IMR-90 (cell line): ENCODE measurements around the gene EEPD1. TPM values are rescaled to one million over a fixed set of nuclear protein-coding genes. Genes with fewer than 3 reads are reported as not detected.

Experiments used
- ATAC-seq: fragments of 200-7000 bp; cut with Tn5 transposase; 2 replicates; pipeline ENCODE4 v1.9.1; 2020; ENCODE audit warnings: low read depth, mild to moderate bottlenecking, moderate library complexity
- BruUV-seq: library from RNA; stranded (reverse); fragments of 400-500 nt; replicated peaks from 2 replicates; lab custom pipeline; 2021; lab: Mats Ljungman, UMichigan
- CTCF ChIA-PET: fragments of 300-600 bp; formaldehyde crosslinking; extraction: SDS; loops from one replicate; lab custom pipeline; 2021; ENCODE audit warnings: antibody characterized with exemption; lab: Yijun Ruan, JAX
- POLR2A ChIA-PET: fragments of 300-600 bp; sonication (Branson Sonifier 250); formaldehyde crosslinking; loops from one replicate; lab custom pipeline; 2022; ENCODE audit warnings: antibody characterized with exemption; ENCODE audit not compliant: unreplicated experiment; lab: Charles Lee
- DNase-seq: peaks from one replicate; pipeline ENCODE4 v3.0.0; 2013
- H2AFZ ChIP-seq: replicated peaks from 2 replicates; pipeline ENCODE3; 2013; ENCODE audit warnings: low read length, mild to moderate bottlenecking; ENCODE audit not compliant: poor library complexity
- H2AK5ac ChIP-seq: 2 replicates; pipeline ENCODE4 v1.6.1; 2013; ENCODE audit warnings: low read depth, low read length, inconsistent platforms
- H2AK9ac ChIP-seq: replicated peaks from 2 replicates; pipeline ENCODE3; 2013; ENCODE audit warnings: mild to moderate bottlenecking, low read depth, low read length, moderate library complexity; ENCODE audit not compliant: poor library complexity
- H2BK120ac ChIP-seq: 2 replicates; pipeline ENCODE4 v1.6.1; 2013; ENCODE audit warnings: low read depth, low read length, inconsistent platforms
- H2BK15ac ChIP-seq: 3 replicates; pipeline ENCODE4 v1.6.1; 2013; ENCODE audit warnings: low read depth, low read length, inconsistent platforms
- H2BK20ac ChIP-seq: 2 replicates; pipeline ENCODE4 v1.6.1; 2013; ENCODE audit warnings: low read depth, mild to moderate bottlenecking, inconsistent platforms, low read length, moderate library complexity
- H2BK5ac ChIP-seq: 2 replicates; pipeline ENCODE4 v1.6.1; 2013; ENCODE audit warnings: mild to moderate bottlenecking, low read depth, low read length, inconsistent platforms; ENCODE audit not compliant: poor library complexity, severe bottlenecking
- H3K14ac ChIP-seq: replicated peaks from 2 replicates; pipeline ENCODE4 v1.6.1; 2013; ENCODE audit warnings: low read depth, low read length, inconsistent platforms
- H3K18ac ChIP-seq: 2 replicates; pipeline ENCODE4 v1.6.1; 2013; ENCODE audit warnings: low read depth, low read length, control low read depth
- H3K23ac ChIP-seq: 2 replicates; pipeline ENCODE4 v1.6.1; 2013; ENCODE audit warnings: low read depth, low read length, inconsistent platforms
- H3K27ac ChIP-seq: 2 replicates; pipeline ENCODE4 v1.5.1; 2013; ENCODE audit warnings: mild to moderate bottlenecking, control low read depth, low read length; ENCODE audit not compliant: insufficient read depth
- H3K27me3 ChIP-seq: 2 replicates; pipeline ENCODE4 v1.6.1; 2013; ENCODE audit warnings: low read length; ENCODE audit not compliant: control insufficient read depth, insufficient read depth
- H3K36me3 ChIP-seq: 2 replicates; pipeline ENCODE4 v1.6.1; 2013; ENCODE audit warnings: low read length, mixed read lengths; ENCODE audit not compliant: control insufficient read depth, insufficient read depth
- H3K4ac ChIP-seq: 2 replicates; pipeline ENCODE4 v1.6.1; 2013; ENCODE audit warnings: low read depth, low read length, inconsistent platforms
- H3K4me1 ChIP-seq: 2 replicates; pipeline ENCODE4 v1.6.1; 2013; ENCODE audit warnings: low read length, mixed read lengths; ENCODE audit not compliant: control insufficient read depth, insufficient read depth
- H3K4me2 ChIP-seq: 2 replicates; pipeline ENCODE4 v1.6.1; 2013; ENCODE audit warnings: low read depth, mild to moderate bottlenecking, control low read depth, low read length, moderate library complexity
- H3K4me3 ChIP-seq: 2 replicates; pipeline ENCODE4 v1.5.1; 2013; ENCODE audit warnings: low read depth, mild to moderate bottlenecking, control low read depth, low read length, moderate library complexity; ENCODE audit not compliant: insufficient read depth
- H3K56ac ChIP-seq: 2 replicates; pipeline ENCODE4 v1.6.1; 2013; ENCODE audit warnings: low read length, inconsistent platforms; ENCODE audit not compliant: insufficient read depth; ENCODE audit errors: extremely low read depth
- H3K79me1 ChIP-seq, 2 experiments: 2 replicates each; pipeline ENCODE4 v1.6.1; 2013; ENCODE audit warnings: low read length in 2 of 2, inconsistent platforms in 1 of 2, low read depth in 1 of 2
- H3K9ac ChIP-seq: 2 replicates; pipeline ENCODE4 v1.6.1; 2013; ENCODE audit warnings: low read depth, low read length, control low read depth
- H3K9me1 ChIP-seq: 2 replicates; pipeline ENCODE4 v1.6.1; 2013; ENCODE audit warnings: low read length, inconsistent platforms; ENCODE audit not compliant: insufficient read depth
- H3K9me3 ChIP-seq: 2 replicates; pipeline ENCODE4 v1.6.1; 2013; ENCODE audit warnings: low read length; ENCODE audit not compliant: control insufficient read depth, insufficient read depth
- H4K20me1 ChIP-seq: 2 replicates; pipeline ENCODE4 v1.6.1; 2013; ENCODE audit warnings: low read length, inconsistent platforms; ENCODE audit not compliant: insufficient read depth
- H4K5ac ChIP-seq: 2 replicates; pipeline ENCODE4 v1.6.1; 2013; ENCODE audit warnings: mild to moderate bottlenecking, low read depth, low read length, control low read depth
- H4K8ac ChIP-seq, 2 experiments: 2 replicates each; pipeline ENCODE4 v1.6.1; 2013; ENCODE audit warnings: low read depth in 2 of 2, low read length in 2 of 2, control low read depth in 1 of 2, inconsistent platforms in 1 of 2
- H4K91ac ChIP-seq: 2 replicates; pipeline ENCODE4 v1.6.1; 2013; ENCODE audit warnings: low read depth, low read length, inconsistent platforms; ENCODE audit not compliant: insufficient read depth
- CHD1 ChIP-seq: IDR thresholded peaks from 2 replicates; pipeline ENCODE4 v1.6.1; 2012; ENCODE audit warnings: low read depth, low read length, improper control_type of control experiment
- CTCF ChIP-seq: conservative IDR thresholded peaks from 2 replicates; pipeline ENCODE4 v1.5.1; 2012; ENCODE audit warnings: mild to moderate bottlenecking, low read depth, low read length, improper control_type of control experiment
- MXI1 ChIP-seq: IDR thresholded peaks from 2 replicates; pipeline ENCODE4 v1.6.1; 2012; ENCODE audit warnings: low read depth, mild to moderate bottlenecking, low read length, moderate library complexity, borderline replicate concordance
- SMC3 ChIP-seq: fragments of 150-350 bp; IDR thresholded peaks from 2 replicates; pipeline ENCODE4 v1.6.1; 2016; ENCODE audit warnings: low read depth, mild to moderate bottlenecking, antibody characterized with exemption, low read length, moderate library complexity
- USF2 ChIP-seq: fragments of 150-350 bp; IDR thresholded peaks from 2 replicates; pipeline ENCODE4 v1.6.1; 2017; ENCODE audit warnings: mild to moderate bottlenecking, antibody characterized with exemption, low read length, low read depth
- WGBS, 2 experiments: methylation state at CpG; one replicate each; pipeline versions ENCODE4 v1.1.5 to v1.1.7; 2013; ENCODE audit warnings: missing lambda C conversion rate in 2 of 2; ENCODE audit not compliant: insufficient read length in 1 of 2; ENCODE audit errors: extremely low coverage in 2 of 2; 5-methylcytosine and 5-hydroxymethylcytosine counted together
- dilution Hi-C: fragments of 300-500 bp; cut with HindIII; formaldehyde crosslinking; loops from one replicate; pipeline ENCODE4 v1.14.3; 2018; ENCODE audit warnings: low sequenced_read_pairs; ENCODE audit not compliant: unreplicated experiment
- in situ Hi-C: fragments of 300-500 bp; cut with MboI; formaldehyde crosslinking; loops from 3 replicates; pipeline ENCODE4 v1.14.3; 2019; ENCODE audit warnings: low sequenced_read_pairs, inconsistent platforms, mixed read lengths
- intact Hi-C: fragments of 100-400 bp; cut with micrococcal nuclease; formaldehyde crosslinking; loops from 2 replicates; pipeline ENCODE4 v1.10.0; 2022
- polyA plus RNA-seq, 3 experiments: library from polyadenylated mRNA; depleted of rRNA; stranded (reverse); fragments of >200 nt; gene quantifications; 2 replicates each; pipeline ENCODE4 v1.2.3, GENCODE V29; 2012; ENCODE audit warnings: low replicate concordance in 1 of 3
- total RNA-seq: library from RNA; depleted of rRNA; stranded (reverse); fragments of >200 nt; gene quantifications from 2 replicates; pipeline ENCODE4 v1.2.3, GENCODE V29; 2012

Gene EEPD1
- total and polyA plus RNA-seq, 2 of the 4 experiments (the other 2 are of a cell fraction), result 7.3 to 15.2 TPM

GRCh38 chr7:36219429-36219828 is 66.4 kb downstream of the EEPD1 start:
- Histone ChIP-seq H2BK15ac (no peak overlapping the region), H3K14ac (no peak overlapping the region), H4K5ac (no peak overlapping the region), H3K4me3 (no peak overlapping the region), H2AK9ac (no peak overlapping the region), H3K79me1 (peaks cover 2 to 25% of the 10 kb centered on the region in 2 experiments; a peak in 3 of 4 replicates), H4K91ac (no peak overlapping the region), H2AK5ac (no peak overlapping the region), H3K36me3 (no peaks in the 10 kb centered on the region), H4K20me1 (no peaks in the 10 kb centered on the region), H2BK20ac (no peak overlapping the region), H3K18ac (no peak overlapping the region), H2AFZ (no peak overlapping the region), H3K23ac (no peak overlapping the region), H3K9ac (no peak overlapping the region), H4K8ac (no peak overlapping the region), H2BK5ac (no peak overlapping the region), H3K4ac (no peak overlapping the region), H2BK120ac (no peak overlapping the region), H3K9me1 (peaks cover 3% of the 10 kb centered on the region), H3K4me1 (peaks cover 17% of the 10 kb centered on the region), H3K56ac (no peak overlapping the region), H3K4me2 (no peak overlapping the region), H3K27me3 (no peaks in the 10 kb centered on the region), H3K9me3 (no peaks in the 10 kb centered on the region), H3K27ac (no peak overlapping the region)
- dilution Hi-C loops, result no loop called here
- 100% methylated on average over 1 of the region's 1 CpG; no CpG with 5 or more reads in 1 of the 2 experiments for WGBS, 2 experiments
- ChIA-PET POLR2A (no interaction called here), CTCF (no interaction called here)
- DNase-seq, result no peak
- TF ChIP-seq USF2 (no peak), CHD1 (no peak), MXI1 (no peak), SMC3 (no peak), CTCF (no peak)
- no peak for ATAC-seq
- no TSS peak for BruUV-seq
- intact Hi-C loops, result no loop called here
- in situ Hi-C loops, result no loop called here
